Bronchial epithelial cell (primary cell): ENCODE results near the gene SPIRE1. TPM values are rescaled to one million over a fixed set of nuclear protein-coding genes. Genes with fewer than 3 reads are reported as not detected.

Experiments used
- DNase-seq: peaks from one replicate; pipeline ENCODE4 v3.0.0-alpha.2; 2010; ENCODE audit warnings: low read depth
- FAIRE-seq: peaks from 2 replicates; lab custom pipeline; 2011; peaks lifted over from hg19 to GRCh38; lab: Jason Lieb, UNC
- H3K27me3 ChIP-seq: 2 replicates; pipeline ENCODE4 v1.5.1; 2011; ENCODE audit warnings: low read length; ENCODE audit not compliant: control insufficient read depth, insufficient read depth
- H3K36me3 ChIP-seq: 2 replicates; pipeline ENCODE4 v1.5.1; 2011; ENCODE audit warnings: low read length; ENCODE audit not compliant: control insufficient read depth, insufficient read depth
- H3K4me3 ChIP-seq: 2 replicates; pipeline ENCODE4 v1.5.1; 2011; ENCODE audit warnings: mild to moderate bottlenecking, low read depth, low read length, control low read depth
- total RNA-seq: library from RNA; depleted of rRNA; stranded (reverse); fragments of >200 nt; gene quantifications from 2 replicates; pipeline ENCODE4 v1.2.1, GENCODE V29; 2014
- TF ChIP-seq, protein P1 (sequence below): IDR thresholded peaks from 2 replicates; pipeline ENCODE4 v1.5.1; 2011; ENCODE audit warnings: mild to moderate bottlenecking, moderate library complexity, low read length, control low read depth, inconsistent platforms; ENCODE audit not compliant: insufficient read depth, severe bottlenecking

The SPIRE1 gene
- total RNA-seq, 1 donor from 2014 or later = 141 TPM

DNA sequence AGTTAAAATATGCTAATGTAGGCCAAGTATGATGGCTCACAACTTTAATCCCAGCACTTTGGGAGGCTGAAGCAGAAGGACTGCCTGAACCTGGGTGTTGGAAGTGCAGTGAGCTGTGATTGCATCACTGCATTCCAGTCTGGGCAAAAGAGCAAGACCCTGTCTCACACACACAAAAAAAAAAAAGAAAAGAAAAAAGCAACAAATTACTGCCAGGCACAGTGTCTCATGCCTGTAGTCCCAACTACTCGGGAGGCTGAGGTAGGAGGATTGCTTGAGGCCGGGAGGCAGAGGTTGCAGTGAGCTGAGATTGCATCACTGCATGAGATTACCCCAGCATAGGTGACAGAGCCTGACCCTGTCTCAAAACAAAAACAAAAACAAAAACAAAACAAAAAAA, 139.6 kb downstream of the SPIRE1 start:
- TF ChIP-seq, protein P1, sequence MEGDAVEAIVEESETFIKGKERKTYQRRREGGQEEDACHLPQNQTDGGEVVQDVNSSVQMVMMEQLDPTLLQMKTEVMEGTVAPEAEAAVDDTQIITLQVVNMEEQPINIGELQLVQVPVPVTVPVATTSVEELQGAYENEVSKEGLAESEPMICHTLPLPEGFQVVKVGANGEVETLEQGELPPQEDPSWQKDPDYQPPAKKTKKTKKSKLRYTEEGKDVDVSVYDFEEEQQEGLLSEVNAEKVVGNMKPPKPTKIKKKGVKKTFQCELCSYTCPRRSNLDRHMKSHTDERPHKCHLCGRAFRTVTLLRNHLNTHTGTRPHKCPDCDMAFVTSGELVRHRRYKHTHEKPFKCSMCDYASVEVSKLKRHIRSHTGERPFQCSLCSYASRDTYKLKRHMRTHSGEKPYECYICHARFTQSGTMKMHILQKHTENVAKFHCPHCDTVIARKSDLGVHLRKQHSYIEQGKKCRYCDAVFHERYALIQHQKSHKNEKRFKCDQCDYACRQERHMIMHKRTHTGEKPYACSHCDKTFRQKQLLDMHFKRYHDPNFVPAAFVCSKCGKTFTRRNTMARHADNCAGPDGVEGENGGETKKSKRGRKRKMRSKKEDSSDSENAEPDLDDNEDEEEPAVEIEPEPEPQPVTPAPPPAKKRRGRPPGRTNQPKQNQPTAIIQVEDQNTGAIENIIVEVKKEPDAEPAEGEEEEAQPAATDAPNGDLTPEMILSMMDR = no peak
- Histone ChIP-seq H3K27me3 (no peaks in the 10 kb centered on the region), H3K36me3 (peaks cover 1% of the 10 kb centered on the region), H3K4me3 (no peak overlapping the region)
- DNase-seq (no peak), FAIRE-seq (no peak)

DNA sequence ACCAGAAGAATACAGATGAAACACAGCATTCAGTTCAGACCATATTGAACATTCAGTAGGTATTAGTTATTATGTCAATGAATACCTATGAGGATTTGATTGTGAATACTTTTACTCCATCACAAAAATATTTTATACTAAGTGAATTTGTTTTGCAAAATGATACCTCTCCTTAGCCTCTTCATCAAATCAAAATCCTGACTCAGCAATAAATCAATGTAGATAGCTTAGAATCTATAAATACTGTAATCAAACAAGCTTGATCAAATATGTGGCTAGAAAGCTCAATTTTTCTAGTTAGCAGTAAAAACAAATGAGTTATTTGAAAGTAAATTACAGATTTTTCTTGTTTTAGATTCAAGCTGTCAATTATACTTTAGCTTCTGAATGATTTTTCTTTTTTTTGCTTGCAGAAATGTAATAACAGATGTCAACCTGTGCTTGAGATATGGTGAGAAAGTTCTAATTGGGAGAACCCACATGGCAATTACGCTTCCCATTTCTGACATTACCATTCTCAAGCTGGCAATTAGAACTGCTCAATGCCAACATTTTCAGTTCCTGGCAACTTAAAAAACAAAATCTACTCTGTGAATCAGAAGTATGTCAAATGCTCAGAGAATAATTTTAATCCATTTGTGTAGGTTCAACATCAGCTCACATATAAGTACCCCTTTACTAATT, 140.6 kb downstream of the SPIRE1 start:
- TF ChIP-seq, protein P1 = no peak
- Histone ChIP-seq H3K36me3 (peaks cover 1% of the 10 kb centered on the region), H3K27me3 (no peaks in the 10 kb centered on the region), H3K4me3 (no peak overlapping the region)
- no peak for DNase-seq
- FAIRE-seq = no peak

GRCh38 chr18:12516049-12516630, 141.8 kb downstream of the SPIRE1 start:
- Histone ChIP-seq H3K27me3 (no peaks in the 10 kb centered on the region), H3K4me3 (no peak overlapping the region), H3K36me3 (peaks cover 3% of the 10 kb centered on the region)
- TF ChIP-seq, protein P1 = no peak
- FAIRE-seq (no peak), DNase-seq (no peak)

DNA sequence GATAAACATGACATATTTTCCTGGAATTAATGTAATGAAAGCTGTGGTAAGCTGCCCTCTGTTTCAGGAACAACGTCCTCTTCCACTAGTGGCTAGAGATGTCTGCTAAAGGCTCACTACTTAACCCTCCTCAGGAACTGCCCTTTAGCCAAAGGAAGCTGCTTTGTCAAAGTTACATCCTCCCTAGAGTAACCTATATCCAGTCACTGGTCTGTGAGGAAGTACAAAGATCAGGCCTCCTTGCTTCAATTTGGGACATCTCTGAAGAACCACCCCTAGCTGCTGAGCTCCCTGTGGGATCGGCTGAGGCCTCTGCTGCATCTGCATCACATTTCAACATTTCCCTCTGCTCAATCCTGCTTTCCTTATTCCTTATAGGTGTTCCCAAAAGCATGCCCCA, 142.4 kb downstream of the SPIRE1 start:
- Histone ChIP-seq H3K27me3 (no peaks in the 10 kb centered on the region), H3K36me3 (peaks cover 3% of the 10 kb centered on the region), H3K4me3 (no peak overlapping the region)
- DNase-seq (no peak), FAIRE-seq (no peak)
- TF ChIP-seq, protein P1 = no peak

DNA sequence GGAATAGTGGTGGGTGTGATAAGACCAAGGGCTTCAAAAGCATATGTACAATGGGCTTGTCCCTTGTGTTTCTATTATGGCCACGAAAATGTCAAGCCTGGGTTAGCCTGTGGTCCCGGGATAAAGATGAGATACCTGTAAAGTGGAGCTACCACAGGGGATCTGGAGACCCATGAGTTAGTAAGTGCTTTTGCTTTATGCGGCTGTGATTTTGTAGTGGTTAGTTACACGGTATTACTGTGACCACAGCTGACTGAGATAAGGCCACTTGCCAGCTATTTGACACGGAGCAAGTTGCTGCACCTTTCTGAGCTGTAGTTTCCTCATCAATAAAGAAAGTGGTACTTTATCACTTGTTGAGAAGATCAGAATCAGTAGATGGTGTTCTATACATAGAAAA, 150.9 kb downstream of the SPIRE1 start:
- DNase-seq = no peak
- TF ChIP-seq, protein P1 = no peak
- Histone ChIP-seq H3K27me3 (no peaks in the 10 kb centered on the region), H3K4me3 (no peak overlapping the region), H3K36me3 (peaks cover 5% of the 10 kb centered on the region)
- FAIRE-seq = no peak

DNA sequence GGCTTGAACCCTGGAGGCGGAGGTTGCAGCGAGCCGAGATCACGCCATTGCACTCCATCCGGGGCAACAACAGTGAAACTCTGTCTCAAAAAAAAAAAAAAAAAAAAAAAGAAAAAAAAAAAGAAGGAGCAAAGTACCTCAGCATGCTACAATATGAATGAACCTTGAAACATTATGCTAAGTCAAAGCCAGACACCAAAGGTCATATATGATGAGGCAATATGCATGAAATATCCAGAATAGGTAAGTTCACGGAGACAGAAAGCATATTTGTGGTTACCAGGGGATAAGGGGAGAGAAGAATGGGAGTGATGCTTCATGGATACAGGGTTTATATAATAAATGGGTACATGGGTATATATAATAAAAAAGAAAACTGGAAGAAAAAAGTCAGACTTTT, 156.9 kb downstream of the SPIRE1 start:
- TF ChIP-seq, protein P1 = no peak
- Histone ChIP-seq H3K27me3 (no peaks in the 10 kb centered on the region), H3K4me3 (no peak overlapping the region), H3K36me3 (peaks cover 3% of the 10 kb centered on the region)
- FAIRE-seq (no peak), DNase-seq (no peak)
